ENCODE data around the gene GCGR.

GCGR gene

GRCh38 chr17:81841866-81842265, 37.9 kb downstream of the GCGR start:
- Histone ChIP-seq H2AFZ (ENCODE audit: insufficient read depth, low read length, poor library complexity) (no peak overlapping the region), H4K12ac (ENCODE audit: low read depth, low read length) (no peak overlapping the region), H3K4me3 (ENCODE audit: low read depth, low read length) (no peak overlapping the region), H3K9me3 (ENCODE audit: insufficient read depth, low read depth, low read length) (peaks cover 4% of the 10 kb centered on the region), H3K36me3 (ENCODE audit: control insufficient read depth in 1 of 2, insufficient read depth in 2 of 2, low read length in 2 of 2) (peaks cover 45 to 49% of the 10 kb centered on the region in 2 experiments), H2BK120ac (ENCODE audit: insufficient read depth, low read length, poor library complexity) (no peak overlapping the region), H3K79me1 (ENCODE audit: low read length) (peaks cover 6% of the 10 kb centered on the region), H3K4me2 (ENCODE audit: low read length) (no peak overlapping the region), H2BK12ac (ENCODE audit: low read length) (no peak overlapping the region), H3K27me3 (ENCODE audit: insufficient read depth, low read length) (no peaks in the 10 kb centered on the region), H3K18ac (ENCODE audit: low read length) (no peak overlapping the region), H4K8ac (ENCODE audit: low read depth, low read length) (no peak overlapping the region), H3K4ac (ENCODE audit: low read depth, low read length) (no peak overlapping the region), H2BK5ac (ENCODE audit: low read depth, low read length, poor library complexity) (no peak overlapping the region), H4K91ac (ENCODE audit: low read depth, low read length) (no peak overlapping the region), H3K27ac (ENCODE audit: low read depth, low read length) (peak overlapping the region; percentile 5), H2AK5ac (ENCODE audit: low read length) (no peak overlapping the region), H3K79me2 (ENCODE audit: control insufficient read depth, insufficient read depth, low read length, poor library complexity) (no peaks in the 10 kb centered on the region), H3K4me1 (ENCODE audit: control insufficient read depth in 1 of 2, insufficient read depth in 2 of 2, low read length in 2 of 2) (peaks cover 16 to 20% of the 10 kb centered on the region in 2 experiments), H3K14ac (ENCODE audit: low read length) (no peak overlapping the region), H3K23ac (ENCODE audit: low read length) (no peak overlapping the region), H3K9ac (ENCODE audit: low read length) (peak overlapping the region; percentile 28)
- no CpG with 5 or more reads among the region's 15 CpGs for WGBS (ENCODE audit: extremely low coverage, insufficient coverage, insufficient read length)
- DNase-seq, result no peak

- no CpG with 5 or more reads among the region's 11 CpGs for WGBS (ENCODE audit: extremely low coverage, insufficient coverage, insufficient read length)
- no peak overlapping the region for H3K4ac ChIP-seq (ENCODE audit: low read depth, low read length)
These were observed 38.4 kb downstream of the GCGR start for GRCh38 chr17:81842378-81842724.

DNA sequence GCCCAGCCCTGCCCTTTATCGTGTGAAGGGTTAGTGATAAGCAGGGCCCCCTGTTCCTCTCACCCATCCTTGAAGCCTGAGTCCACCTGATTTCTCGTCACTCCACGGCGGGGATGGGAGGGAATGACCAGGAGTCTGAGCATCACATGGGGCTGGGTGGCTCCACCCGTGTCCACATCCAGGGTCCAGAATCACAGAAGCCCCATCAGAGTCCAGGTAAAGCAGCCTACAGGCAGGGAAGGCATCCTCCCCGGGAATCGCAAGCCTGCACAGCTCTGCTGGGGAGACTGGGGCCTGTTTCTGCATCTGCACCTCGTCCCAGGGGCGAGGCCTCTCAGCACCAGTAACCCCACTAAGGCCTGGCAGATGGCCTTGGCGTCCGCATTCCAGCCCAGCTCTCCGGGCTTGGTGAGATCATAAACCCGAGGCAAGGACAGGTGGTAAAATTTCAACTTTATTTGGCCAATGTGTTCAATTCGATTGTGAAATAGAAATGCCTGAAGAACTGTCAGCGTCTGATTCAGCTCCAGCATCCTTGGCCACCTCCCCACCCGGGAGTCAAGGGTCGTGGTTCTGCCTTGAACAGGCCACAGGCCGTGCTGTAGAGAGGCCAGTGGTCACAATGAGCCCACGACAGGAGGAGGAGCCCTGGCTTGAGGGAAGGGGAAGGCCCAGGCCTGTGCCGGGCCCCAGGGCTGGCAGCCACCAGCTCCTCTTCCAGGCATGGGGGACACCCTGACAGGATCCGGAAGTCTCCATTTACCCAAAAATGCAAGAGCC, 39.0 kb downstream of the GCGR start:
- WGBS (ENCODE audit: extremely low coverage, insufficient coverage, insufficient read length), result no CpG with 5 or more reads among the region's 21 CpGs
- no peak for DNase-seq
- no peaks in the 10 kb centered on the region for H3K79me2 ChIP-seq (ENCODE audit: control insufficient read depth, insufficient read depth, low read length, poor library complexity)
- H3K27ac ChIP-seq (ENCODE audit: low read depth, low read length), result peak overlapping the region; percentile 6
- no peak overlapping the region for H4K8ac ChIP-seq (ENCODE audit: low read depth, low read length)
- H3K18ac ChIP-seq (ENCODE audit: low read length), result no peak overlapping the region
- H3K4me2 ChIP-seq (ENCODE audit: low read length), result no peak overlapping the region
- no peak overlapping the region for H3K14ac ChIP-seq (ENCODE audit: low read length)
- no peak overlapping the region for H2BK12ac ChIP-seq (ENCODE audit: low read length)
- no peak overlapping the region for H3K4me3 ChIP-seq (ENCODE audit: low read depth, low read length)
- H4K91ac ChIP-seq (ENCODE audit: low read depth, low read length), result no peak overlapping the region
- no peak overlapping the region for H3K4ac ChIP-seq (ENCODE audit: low read depth, low read length)
- H4K12ac ChIP-seq (ENCODE audit: low read depth, low read length), result no peak overlapping the region
- peaks cover 15 to 20% of the 10 kb centered on the region in 2 experiments for H3K4me1 ChIP-seq (ENCODE audit: control insufficient read depth in 1 of 2, insufficient read depth in 2 of 2, low read length in 2 of 2)
- H2AFZ ChIP-seq (ENCODE audit: insufficient read depth, low read length, poor library complexity), result no peak overlapping the region
- peaks cover 6% of the 10 kb centered on the region for H3K79me1 ChIP-seq (ENCODE audit: low read length)
- H3K9me3 ChIP-seq (ENCODE audit: insufficient read depth, low read depth, low read length), result peaks cover 4% of the 10 kb centered on the region
- H2BK120ac ChIP-seq (ENCODE audit: insufficient read depth, low read length, poor library complexity), result no peak overlapping the region
- H2AK5ac ChIP-seq (ENCODE audit: low read length), result no peak overlapping the region
- no peak overlapping the region for H3K23ac ChIP-seq (ENCODE audit: low read length)
- no peaks in the 10 kb centered on the region for H3K27me3 ChIP-seq (ENCODE audit: insufficient read depth, low read length)
- H3K9ac ChIP-seq (ENCODE audit: low read length), result peak overlapping the region; percentile 44
- no peak overlapping the region for H2BK5ac ChIP-seq (ENCODE audit: low read depth, low read length, poor library complexity)
- H3K36me3 ChIP-seq (ENCODE audit: control insufficient read depth in 1 of 2, insufficient read depth in 2 of 2, low read length in 2 of 2), result peaks cover 54 to 59% of the 10 kb centered on the region in 2 experiments

More at GRCh38 chr17:81842378-81842724, 38.4 kb downstream of the GCGR start:
- Histone ChIP-seq H3K36me3 (ENCODE audit: control insufficient read depth in 1 of 2, insufficient read depth in 2 of 2, low read length in 2 of 2) (peaks cover 50 to 54% of the 10 kb centered on the region in 2 experiments), H2AFZ (ENCODE audit: insufficient read depth, low read length, poor library complexity) (no peak overlapping the region), H4K91ac (ENCODE audit: low read depth, low read length) (no peak overlapping the region), H3K4me1 (ENCODE audit: control insufficient read depth in 1 of 2, insufficient read depth in 2 of 2, low read length in 2 of 2) (peaks cover 16 to 20% of the 10 kb centered on the region in 2 experiments), H2BK12ac (ENCODE audit: low read length) (no peak overlapping the region), H2AK5ac (ENCODE audit: low read length) (no peak overlapping the region), H3K79me1 (ENCODE audit: low read length) (peaks cover 6% of the 10 kb centered on the region), H3K9me3 (ENCODE audit: insufficient read depth, low read depth, low read length) (peaks cover 4% of the 10 kb centered on the region), H3K27me3 (ENCODE audit: insufficient read depth, low read length) (no peaks in the 10 kb centered on the region), H2BK5ac (ENCODE audit: low read depth, low read length, poor library complexity) (no peak overlapping the region), H3K4me3 (ENCODE audit: low read depth, low read length) (no peak overlapping the region), H3K9ac (ENCODE audit: low read length) (no peak overlapping the region), H3K27ac (ENCODE audit: low read depth, low read length) (no peak overlapping the region), H3K4me2 (ENCODE audit: low read length) (no peak overlapping the region), H3K23ac (ENCODE audit: low read length) (no peak overlapping the region), H4K8ac (ENCODE audit: low read depth, low read length) (no peak overlapping the region), H4K12ac (ENCODE audit: low read depth, low read length) (no peak overlapping the region), H3K79me2 (ENCODE audit: control insufficient read depth, insufficient read depth, low read length, poor library complexity) (no peaks in the 10 kb centered on the region), H2BK120ac (ENCODE audit: insufficient read depth, low read length, poor library complexity) (no peak overlapping the region), H3K18ac (ENCODE audit: low read length) (no peak overlapping the region), H3K14ac (ENCODE audit: low read length) (no peak overlapping the region)
- no peak for DNase-seq

DNA sequence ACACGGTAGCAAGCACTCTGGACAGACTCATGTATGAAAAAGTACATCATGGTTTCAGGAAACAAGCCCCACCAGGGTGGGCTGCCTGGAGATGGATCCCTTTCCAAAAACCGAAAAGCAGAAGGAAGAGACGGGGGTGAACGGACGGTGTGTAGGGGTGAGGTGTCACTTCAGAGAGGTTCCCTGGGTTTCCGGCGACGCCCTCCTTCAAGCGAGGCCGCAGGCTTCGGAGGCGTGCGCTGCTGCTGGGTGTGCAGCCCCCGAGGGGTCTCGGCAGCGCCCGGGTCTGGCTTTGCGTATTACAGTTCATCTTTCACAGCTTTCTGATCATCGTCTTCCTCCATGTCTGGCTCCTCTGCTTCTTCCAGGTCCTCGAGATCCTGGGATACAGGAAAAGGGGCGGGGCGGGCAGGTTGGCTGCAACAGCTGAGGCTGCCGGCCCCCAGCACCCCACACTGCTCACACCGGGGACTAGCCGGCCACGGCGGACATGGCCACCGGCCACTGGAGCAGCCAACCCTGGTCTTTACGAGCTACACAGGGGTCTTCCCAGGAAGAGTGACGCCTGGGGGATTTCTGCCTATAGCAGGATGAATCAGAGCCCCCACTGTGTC, 39.9 kb downstream of the GCGR start:
- Histone ChIP-seq H2BK12ac (ENCODE audit: low read length) (no peak overlapping the region), H4K12ac (ENCODE audit: low read depth, low read length) (no peak overlapping the region), H3K23ac (ENCODE audit: low read length) (no peak overlapping the region), H3K79me2 (ENCODE audit: control insufficient read depth, insufficient read depth, low read length, poor library complexity) (no peaks in the 10 kb centered on the region), H3K4ac (ENCODE audit: low read depth, low read length) (no peak overlapping the region), H4K8ac (ENCODE audit: low read depth, low read length) (no peak overlapping the region), H3K36me3 (ENCODE audit: control insufficient read depth in 1 of 2, insufficient read depth in 2 of 2, low read length in 2 of 2) (peaks cover 59 to 64% of the 10 kb centered on the region in 2 experiments), H3K9me3 (ENCODE audit: insufficient read depth, low read depth, low read length) (peaks cover 4% of the 10 kb centered on the region), H3K4me1 (ENCODE audit: control insufficient read depth in 1 of 2, insufficient read depth in 2 of 2, low read length in 2 of 2) (peaks cover 13 to 16% of the 10 kb centered on the region in 2 experiments), H3K14ac (ENCODE audit: low read length) (no peak overlapping the region), H2AFZ (ENCODE audit: insufficient read depth, low read length, poor library complexity) (no peak overlapping the region), H2BK5ac (ENCODE audit: low read depth, low read length, poor library complexity) (no peak overlapping the region), H4K91ac (ENCODE audit: low read depth, low read length) (no peak overlapping the region), H2AK5ac (ENCODE audit: low read length) (no peak overlapping the region), H3K79me1 (ENCODE audit: low read length) (peaks cover 5% of the 10 kb centered on the region), H3K18ac (ENCODE audit: low read length) (no peak overlapping the region), H3K27me3 (ENCODE audit: insufficient read depth, low read length) (no peaks in the 10 kb centered on the region), H2BK120ac (ENCODE audit: insufficient read depth, low read length, poor library complexity) (no peak overlapping the region), H3K27ac (ENCODE audit: low read depth, low read length) (no peak overlapping the region), H3K4me2 (ENCODE audit: low read length) (no peak overlapping the region), H3K4me3 (ENCODE audit: low read depth, low read length) (no peak overlapping the region), H3K9ac (ENCODE audit: low read length) (no peak overlapping the region)
- no CpG with 5 or more reads among the region's 30 CpGs for WGBS (ENCODE audit: extremely low coverage, insufficient coverage, insufficient read length)
- no peak for DNase-seq
